KOPT-K1 (cell line): ENCODE data around the gene CACYBP.

Source experiments
- H3K27ac ChIP-seq: fragments of 200-600 bp; sonication (generic); 2 replicates; pipeline ENCODE4 v1.5.1; 2016; ENCODE audit warnings: antibody characterized with exemption, mild to moderate bottlenecking, low read depth, low read length; ENCODE audit not compliant: poor library complexity, severe bottlenecking
- H3K36me3 ChIP-seq: fragments of 200-600 bp; sonication (generic); 2 replicates; pipeline ENCODE4 v1.5.1; 2017; ENCODE audit warnings: antibody characterized with exemption, mild to moderate bottlenecking, low read length, moderate library complexity; ENCODE audit not compliant: insufficient read depth
- H3K9me3 ChIP-seq: fragments of 200-600 bp; sonication (generic); 2 replicates; pipeline ENCODE4 v1.5.1; 2017; ENCODE audit warnings: antibody characterized with exemption, low read length, mild to moderate bottlenecking; ENCODE audit not compliant: insufficient read depth, poor library complexity, severe bottlenecking

Gene CACYBP

GRCh38 chr1:175054736-175055135, 55.0 kb downstream of the CACYBP start:
- Histone ChIP-seq H3K9me3 (no peaks in the 10 kb centered on the region), H3K27ac (no peak overlapping the region), H3K36me3 (no peaks in the 10 kb centered on the region)
